SU-DHL-6 (cell line): ENCODE results near the gene RAD51B.

Experiments
- H2AFZ ChIP-seq: fragments of 200-600 bp; sonication (generic); 2 replicates; pipeline ENCODE4 v1.6.1; 2014; ENCODE audit warnings: low read depth, mild to moderate bottlenecking, moderate library complexity, mixed read lengths, antibody characterized with exemption, low read length; ENCODE audit not compliant: severe bottlenecking
- H3F3A ChIP-seq: fragments of 200-600 bp; shearing (Covaris generic); 2 replicates; pipeline ENCODE4 v1.6.0; 2016; ENCODE audit warnings: antibody characterized with exemption, mild to moderate bottlenecking; ENCODE audit not compliant: insufficient read depth
- H3K27ac ChIP-seq: fragments of 200-600 bp; sonication (generic); 2 replicates; pipeline ENCODE4 v1.5.1; 2016; ENCODE audit warnings: low read depth, mild to moderate bottlenecking, low read length, moderate library complexity, mixed read lengths
- H3K27me3 ChIP-seq: fragments of 200-600 bp; sonication (generic), shearing (Covaris generic); 2 replicates; pipeline ENCODE4 v1.6.0; 2014; ENCODE audit warnings: mild to moderate bottlenecking, low read length
- H3K36me3 ChIP-seq: fragments of 200-600 bp; sonication (generic); 2 replicates; pipeline ENCODE4 v1.6.1; 2014; ENCODE audit warnings: mild to moderate bottlenecking, low read length, mixed read lengths
- H3K4me2 ChIP-seq: fragments of 300-600, 200-600 bp; shearing (Covaris generic), sonication (generic); 2 replicates; pipeline ENCODE4 v1.6.0; 2014; ENCODE audit warnings: low read length, low read depth, mild to moderate bottlenecking; ENCODE audit not compliant: poor library complexity, severe bottlenecking
- H3K4me3 ChIP-seq: fragments of 200-600 bp; sonication (generic); 2 replicates; pipeline ENCODE4 v1.5.1; 2014; ENCODE audit warnings: antibody characterized with exemption, low read length, mild to moderate bottlenecking, mixed read lengths; ENCODE audit not compliant: insufficient read depth, poor library complexity, severe bottlenecking
- H3K79me2 ChIP-seq: fragments of 200-600 bp; sonication (generic); 2 replicates; pipeline ENCODE4 v1.6.1; 2014; ENCODE audit warnings: mild to moderate bottlenecking, low read length, moderate library complexity; ENCODE audit not compliant: insufficient read depth
- H3K9ac ChIP-seq: fragments of 200-600 bp; sonication (generic); 2 replicates; pipeline ENCODE4 v1.7.0; 2014; ENCODE audit warnings: mild to moderate bottlenecking, low read length
- H3K9me2 ChIP-seq: fragments of 200-600 bp; sonication (generic); replicated peaks from 2 replicates; pipeline ENCODE4 v1.6.1; 2014; ENCODE audit warnings: low read length; ENCODE audit not compliant: insufficient read depth
- H3K9me3 ChIP-seq: fragments of 200-600 bp; sonication (generic); 2 replicates; pipeline ENCODE4 v1.6.1; 2014; ENCODE audit warnings: low read length, mixed read lengths; ENCODE audit not compliant: insufficient read depth
- H4K20me1 ChIP-seq: fragments of 200-600 bp; sonication (generic); 2 replicates; pipeline ENCODE4 v1.6.1; 2014; ENCODE audit warnings: low read depth, mild to moderate bottlenecking, antibody characterized with exemption, low read length, moderate library complexity, mixed read lengths
- CTCF ChIP-seq: fragments of 200-600 bp; sonication (generic); IDR thresholded peaks from one replicate; pipeline ENCODE4 v1.5.1; 2017; ENCODE audit warnings: antibody characterized with exemption, mild to moderate bottlenecking, low read length, moderate library complexity; ENCODE audit not compliant: insufficient read depth, poor library complexity, severe bottlenecking
- EZH2phosphoT487 ChIP-seq: fragments of 200-600 bp; sonication (generic), shearing (Covaris generic); conservative IDR thresholded peaks from 2 replicates; pipeline ENCODE4 v1.6.1; 2018; ENCODE audit warnings: mild to moderate bottlenecking, antibody characterized with exemption, low read length, moderate library complexity, mixed read lengths

RAD51B gene

GRCh38 chr14:68491793-68492192 lies 672.2 kb downstream of the RAD51B start:
- no peak for TF ChIP-seq CTCF
- TF ChIP-seq EZH2phosphoT487 = no peak
- Histone ChIP-seq H3K4me3 (no peak overlapping the region), H2AFZ (no peak overlapping the region), H3F3A (no peaks in the 10 kb centered on the region), H3K9me2 (no peaks in the 10 kb centered on the region), H3K27me3 (no peaks in the 10 kb centered on the region), H3K9me3 (no peaks in the 10 kb centered on the region), H3K79me2 (no peaks in the 10 kb centered on the region), H4K20me1 (no peaks in the 10 kb centered on the region), H3K9ac (no peak overlapping the region), H3K4me2 (no peak overlapping the region), H3K36me3 (no peaks in the 10 kb centered on the region), H3K27ac (no peak overlapping the region)

DNA sequence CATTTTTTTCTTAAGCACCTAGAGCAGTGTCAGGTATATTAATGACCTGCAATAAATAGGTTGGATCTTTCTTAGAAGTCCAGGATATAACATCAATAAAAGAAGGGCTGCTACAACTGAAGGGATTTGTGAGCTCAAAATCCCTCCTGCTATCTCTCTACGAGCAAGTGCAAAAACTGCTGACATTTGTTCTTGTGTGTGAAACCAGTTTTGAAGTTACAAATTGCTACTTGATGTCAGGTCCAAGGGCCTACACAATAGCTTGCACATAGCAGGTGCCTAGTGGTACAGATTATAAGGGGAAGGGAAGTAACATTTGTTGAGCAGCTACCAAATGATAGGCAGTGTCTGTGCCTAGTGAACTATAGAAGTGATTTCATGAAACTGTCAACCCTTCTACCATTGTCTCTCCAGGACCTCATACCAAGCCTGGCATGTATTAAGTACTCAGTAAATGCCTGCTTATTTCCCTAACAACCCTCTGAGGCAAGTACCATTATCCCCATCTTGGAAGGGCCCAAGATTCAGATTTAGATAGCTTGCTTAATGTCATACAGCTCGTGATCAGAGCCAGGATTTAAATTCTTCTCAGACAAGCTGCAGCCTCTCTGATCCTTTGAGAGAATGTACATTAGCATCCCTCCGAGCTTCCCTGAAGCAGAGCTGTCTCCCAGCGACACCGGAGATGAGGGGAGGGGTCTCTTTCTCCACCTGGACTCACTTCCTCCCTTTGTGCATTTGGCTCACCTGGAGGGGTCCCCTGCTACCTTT lies 673.0 kb downstream of the RAD51B start:
- no peak overlapping the region for H3K4me3 ChIP-seq
- H3K9me3 ChIP-seq = no peaks in the 10 kb centered on the region
- no peak for TF ChIP-seq EZH2phosphoT487
- TF ChIP-seq CTCF = no peak
- no peak overlapping the region for H2AFZ ChIP-seq
- no peak overlapping the region for H3K9ac ChIP-seq
- H4K20me1 ChIP-seq = no peaks in the 10 kb centered on the region
- no peak overlapping the region for H3K27ac ChIP-seq
- H3K4me2 ChIP-seq = no peak overlapping the region
- no peaks in the 10 kb centered on the region for H3K27me3 ChIP-seq
- H3K9me2 ChIP-seq = no peaks in the 10 kb centered on the region
- no peaks in the 10 kb centered on the region for H3K79me2 ChIP-seq
- no peaks in the 10 kb centered on the region for H3K36me3 ChIP-seq
- H3F3A ChIP-seq = no peaks in the 10 kb centered on the region

DNA sequence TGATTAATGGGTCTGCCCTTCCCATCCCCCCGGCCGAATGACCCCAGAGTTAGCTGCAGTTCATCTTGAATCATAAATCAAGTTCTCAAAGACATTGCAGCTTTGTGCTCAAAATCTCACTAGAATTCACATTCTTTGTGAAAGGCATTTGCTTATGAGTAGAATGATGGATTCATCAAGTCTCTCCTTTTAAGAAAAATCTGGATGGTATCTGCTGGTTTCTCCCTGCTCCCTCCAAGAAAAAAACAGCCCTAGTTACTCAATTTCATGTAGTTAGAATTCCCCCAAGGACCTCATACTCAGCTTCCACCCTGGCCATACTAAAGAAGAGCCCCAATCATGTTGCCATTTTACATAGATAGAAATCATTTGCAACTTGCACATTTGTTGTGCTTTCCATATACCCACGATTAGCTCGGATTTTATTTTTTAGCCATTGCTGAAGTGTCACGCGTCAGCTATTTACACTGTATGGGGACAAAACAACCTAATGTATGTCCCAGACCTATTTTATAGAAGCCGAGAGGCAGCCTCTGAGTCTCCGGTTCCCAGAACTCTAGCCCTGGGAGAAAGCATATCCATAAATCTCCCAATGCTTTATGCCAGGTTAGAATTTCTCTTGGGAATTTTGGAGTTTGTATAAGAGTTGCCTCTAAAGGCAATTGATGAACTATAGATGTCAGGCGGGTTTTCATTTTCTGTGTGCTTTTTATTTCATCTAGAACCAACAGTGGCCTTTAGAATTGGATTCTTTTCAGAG lies 673.8 kb downstream of the RAD51B start:
- Histone ChIP-seq H3K79me2 (no peaks in the 10 kb centered on the region), H3K36me3 (no peaks in the 10 kb centered on the region), H3K27ac (no peak overlapping the region), H4K20me1 (no peaks in the 10 kb centered on the region), H2AFZ (no peak overlapping the region), H3K9ac (no peak overlapping the region), H3K27me3 (no peaks in the 10 kb centered on the region), H3K4me3 (no peak overlapping the region), H3K4me2 (no peak overlapping the region), H3K9me2 (no peaks in the 10 kb centered on the region), H3F3A (no peaks in the 10 kb centered on the region), H3K9me3 (no peaks in the 10 kb centered on the region)
- no peak for TF ChIP-seq CTCF
- no peak for TF ChIP-seq EZH2phosphoT487
